Lower leg skin (tissue), 3 donors: Measurements from ENCODE around the gene PNPLA3.

Experiments used
- POLR2A ChIP-seq, 2 donors: fragments of 450-650 bp; IDR thresholded peaks; one replicate each; pipeline ENCODE4 v1.6.1; 2016 to 2017; ENCODE audit warnings: antibody characterized with exemption in 2 of 2, mild to moderate bottlenecking in 1 of 2, moderate library complexity in 1 of 2
- TF ChIP-seq, protein P1 (sequence below), 3 donors: fragments of 450-650 bp; IDR thresholded peaks; one replicate each; pipeline ENCODE4 v1.5.1; 2016; ENCODE audit warnings: antibody characterized with exemption in 3 of 3, mild to moderate bottlenecking in 3 of 3, moderate library complexity in 2 of 3

DNA sequence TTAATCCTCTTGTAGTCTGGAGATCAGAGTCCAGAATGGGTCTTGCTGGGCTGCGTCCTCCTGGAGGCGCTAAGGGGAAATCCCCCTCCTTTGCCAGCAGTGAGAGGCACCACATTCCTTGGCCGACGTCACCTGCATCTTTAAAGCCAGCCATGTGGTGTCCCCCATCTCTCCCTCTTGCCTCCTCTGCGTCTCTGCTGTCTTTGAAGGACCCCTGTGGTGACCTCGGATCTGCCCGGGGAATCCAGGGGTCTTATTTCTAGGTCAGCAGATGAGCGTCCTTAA lies 73.3 kb downstream of the PNPLA3 start:
- no peak for TF ChIP-seq POLR2A (IDR thresholded peaks at IDR 0.05)
- TF ChIP-seq, protein P1, sequence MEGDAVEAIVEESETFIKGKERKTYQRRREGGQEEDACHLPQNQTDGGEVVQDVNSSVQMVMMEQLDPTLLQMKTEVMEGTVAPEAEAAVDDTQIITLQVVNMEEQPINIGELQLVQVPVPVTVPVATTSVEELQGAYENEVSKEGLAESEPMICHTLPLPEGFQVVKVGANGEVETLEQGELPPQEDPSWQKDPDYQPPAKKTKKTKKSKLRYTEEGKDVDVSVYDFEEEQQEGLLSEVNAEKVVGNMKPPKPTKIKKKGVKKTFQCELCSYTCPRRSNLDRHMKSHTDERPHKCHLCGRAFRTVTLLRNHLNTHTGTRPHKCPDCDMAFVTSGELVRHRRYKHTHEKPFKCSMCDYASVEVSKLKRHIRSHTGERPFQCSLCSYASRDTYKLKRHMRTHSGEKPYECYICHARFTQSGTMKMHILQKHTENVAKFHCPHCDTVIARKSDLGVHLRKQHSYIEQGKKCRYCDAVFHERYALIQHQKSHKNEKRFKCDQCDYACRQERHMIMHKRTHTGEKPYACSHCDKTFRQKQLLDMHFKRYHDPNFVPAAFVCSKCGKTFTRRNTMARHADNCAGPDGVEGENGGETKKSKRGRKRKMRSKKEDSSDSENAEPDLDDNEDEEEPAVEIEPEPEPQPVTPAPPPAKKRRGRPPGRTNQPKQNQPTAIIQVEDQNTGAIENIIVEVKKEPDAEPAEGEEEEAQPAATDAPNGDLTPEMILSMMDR (IDR thresholded peaks at IDR 0.05), result no peak
